HG03558 (cell line): ENCODE data around the gene SP1.
"Not testable (repeated sequence)": the region's sequence is repeated elsewhere in the genome, so short reads cannot be mapped to it uniquely, and the experiment has no call there.

Experiments used
- ATAC-seq: cut with Tn5 transposase; IDR thresholded peaks from one replicate; pipeline ENCODE4 v1.9.1; 2021; ENCODE audit warnings: moderate number of reproducible peaks; ENCODE audit not compliant: unreplicated experiment; ENCODE audit errors: extremely low read depth

SP1 gene

GRCh38 chr12:53441040-53441833 lies 61.3 kb downstream of the SP1 start, which contains the start of gene PRR13:
Gene PRR13 (plus strand): TSS chr12:53441734. CDS start chr12:53442715, 981 bp downstream.
- ATAC-seq, result peak; percentile 98

- no peak for ATAC-seq
These were observed 64.0 kb downstream of the SP1 start for GRCh38 chr12:53443955-53444354.

- not testable (repeated sequence) for ATAC-seq
These were observed 64.8 kb downstream of the SP1 start for GRCh38 chr12:53444593-53445325.

- ATAC-seq, result no peak
These were observed 71.0 kb downstream of the SP1 start for GRCh38 chr12:53450936-53451335.

GRCh38 chr12:53451661-53452158 lies 71.7 kb downstream of the SP1 start, which contains the start of gene PCBP2:
Gene PCBP2 (plus strand): TSS chr12:53452102. CDS start chr12:53454801, 2,699 bp downstream.
- peak; percentile 87 for ATAC-seq

GRCh38 chr12:53452159-53453077 lies 72.4 kb downstream of the SP1 start:
- ATAC-seq, result no peak

- no peak for ATAC-seq
These were observed 74.1 kb downstream of the SP1 start for GRCh38 chr12:53453953-53454640.

GRCh38 chr12:53454707-53455106 lies 74.7 kb downstream of the SP1 start:
- ATAC-seq, result no peak

GRCh38 chr12:53456654-53457366 lies 76.8 kb downstream of the SP1 start:
- no peak for ATAC-seq

GRCh38 chr12:53459097-53459496 lies 79.1 kb downstream of the SP1 start:
- ATAC-seq, result no peak

- no peak for ATAC-seq
These were observed 81.1 kb downstream of the SP1 start for GRCh38 chr12:53461059-53461458.

- ATAC-seq, result no peak
These were observed 81.6 kb downstream of the SP1 start for GRCh38 chr12:53461591-53461990.

- no peak for ATAC-seq
These were observed 83.0 kb downstream of the SP1 start for GRCh38 chr12:53462935-53463334.

GRCh38 chr12:53463802-53464560 lies 84.0 kb downstream of the SP1 start:
- no peak for ATAC-seq

GRCh38 chr12:53464685-53465418 lies 84.9 kb downstream of the SP1 start:
- ATAC-seq, result no peak

- no peak for ATAC-seq
These were observed 85.7 kb downstream of the SP1 start for GRCh38 chr12:53465679-53466078.
